Panc1 (cell line): ENCODE results near the gene MYO6. TPM values are rescaled to one million over a fixed set of nuclear protein-coding genes. Genes with fewer than 3 reads are reported as not detected.

Experiments used
- ATAC-seq: fragments of 200-7000 bp; cut with Tn5 transposase; 2 replicates; pipeline ENCODE4 v1.9.1; 2020; ENCODE audit warnings: mild to moderate bottlenecking, moderate library complexity
- BruUV-seq: library from RNA; stranded (reverse); fragments of 400-500 nt; replicated peaks from 2 replicates; lab custom pipeline; 2021; lab: Mats Ljungman, UMichigan
- CTCF ChIA-PET: fragments of 300-600 bp; sonication (Branson Sonifier 250); formaldehyde crosslinking; loops from one replicate; lab custom pipeline; 2022; ENCODE audit warnings: antibody characterized with exemption; lab: Charles Lee
- POLR2A ChIA-PET: fragments of 300-600 bp; sonication (Branson Sonifier 250); formaldehyde crosslinking; loops from one replicate; lab custom pipeline; 2022; ENCODE audit warnings: antibody characterized with exemption; lab: Charles Lee
- DNase-seq: peaks from one replicate; pipeline ENCODE4 v3.0.0-alpha.2; 2010; ENCODE audit warnings: low read depth, low spot score
- H3K27ac ChIP-seq: 2 replicates; pipeline ENCODE4 v1.5.1; 2011; ENCODE audit warnings: mild to moderate bottlenecking, low read length, inconsistent platforms
- H3K27me3 ChIP-seq: fragments of 200-500 bp; sonication (Bioruptor generic); 2 replicates; pipeline ENCODE4 v1.6.0; 2014; ENCODE audit warnings: low read length, inconsistent platforms; ENCODE audit not compliant: control insufficient read depth, insufficient read depth
- H3K36me3 ChIP-seq: fragments of 200-500 bp; sonication (Bioruptor generic); 2 replicates; pipeline ENCODE4 v1.5.1; 2014; ENCODE audit warnings: inconsistent platforms, mild to moderate bottlenecking, low read length, moderate library complexity; ENCODE audit not compliant: control insufficient read depth, insufficient read depth
- H3K4me1 ChIP-seq: 2 replicates; pipeline ENCODE4 v1.5.1; 2011; ENCODE audit warnings: inconsistent platforms, mild to moderate bottlenecking, low read length, moderate library complexity; ENCODE audit not compliant: control insufficient read depth, insufficient read depth
- H3K4me3 ChIP-seq, 2 experiments: 2 replicates each; pipeline ENCODE4 v1.5.1; 2011 to 2012; ENCODE audit warnings: low read depth in 2 of 2, low read length in 2 of 2, mild to moderate bottlenecking in 2 of 2, inconsistent platforms in 1 of 2, moderate library complexity in 1 of 2
- H3K9me3 ChIP-seq: fragments of 200-500 bp; sonication (Bioruptor generic); 2 replicates; pipeline ENCODE4 v1.5.1; 2014; ENCODE audit warnings: low read depth, mild to moderate bottlenecking, inconsistent platforms, low read length, moderate library complexity; ENCODE audit not compliant: control insufficient read depth, insufficient read depth
- POLR2AphosphoS5 ChIP-seq: IDR thresholded peaks from 2 replicates; pipeline ENCODE4 v1.6.1; 2012; ENCODE audit warnings: mild to moderate bottlenecking, low read depth, low read length, moderate library complexity
- SIN3A ChIP-seq: IDR thresholded peaks from 2 replicates; pipeline ENCODE4 v1.6.1; 2012; ENCODE audit warnings: low read depth, mild to moderate bottlenecking, low read length, moderate library complexity, borderline replicate concordance; ENCODE audit not compliant: insufficient read depth
- TCF7L2 ChIP-seq: IDR thresholded peaks from 2 replicates; pipeline ENCODE4 v1.6.1; 2011; ENCODE audit warnings: mild to moderate bottlenecking, low read depth, low read length, inconsistent platforms
- in situ Hi-C: cut with HindIII; loops from 2 replicates; pipeline ENCODE4 v1.10.0; 2016; ENCODE audit warnings: low sequenced_read_pairs, low pct_unique_long_range_greater_than_20kb
- intact Hi-C: fragments of 100-400 bp; cut with micrococcal nuclease; formaldehyde crosslinking; loops from one replicate; pipeline ENCODE4 v1.10.0; 2022; ENCODE audit not compliant: unreplicated experiment
- total RNA-seq: library from RNA; stranded (reverse); gene quantifications from one replicate; pipeline ENCODE4 v1.2.1, GENCODE V29; 2021; ENCODE audit not compliant: unreplicated experiment
- TF ChIP-seq, protein P1 (sequence below), 2 experiments: IDR thresholded peaks; 2 replicates each; pipeline ENCODE4 v1.6.1; 2011 to 2012; ENCODE audit warnings: low read depth in 2 of 2, control low read depth in 1 of 2, low read length in 1 of 2, mild to moderate bottlenecking in 1 of 2, moderate library complexity in 1 of 2; ENCODE audit not compliant: insufficient read depth in 1 of 2
- TF ChIP-seq, protein P2 (sequence below): fragments of 450-650 bp; IDR thresholded peaks from 2 replicates; pipeline ENCODE4 v1.5.1; 2017; ENCODE audit warnings: mild to moderate bottlenecking

MYO6 gene
- total RNA-seq, 1 experiment from 2014 or later: 52.3 TPM

DNA sequence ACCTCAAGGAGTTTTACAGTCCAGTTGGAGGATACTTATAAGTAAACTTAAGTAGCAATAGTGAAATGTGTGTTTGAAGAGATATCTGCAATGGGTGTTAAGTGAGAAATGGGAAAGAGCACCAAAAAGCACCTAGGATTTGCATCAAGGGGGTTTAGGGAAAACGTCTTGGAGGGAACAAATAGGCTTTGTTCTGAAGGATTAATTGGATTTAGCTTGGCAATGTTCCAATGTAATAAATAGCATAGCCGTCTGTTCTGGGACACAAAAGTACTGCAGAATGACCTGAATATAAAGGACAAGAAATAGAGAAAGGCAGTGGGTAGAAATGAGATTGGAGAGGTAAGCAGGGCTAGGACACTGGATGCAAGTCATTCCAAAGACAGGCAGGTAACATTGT lies 2.8 kb upstream of the MYO6 start:
- in situ Hi-C loops (no loop called here), intact Hi-C loops (no loop called here)
- Histone ChIP-seq H3K4me1 (peaks cover 6% of the 10 kb centered on the region), H3K36me3 (no peaks in the 10 kb centered on the region), H3K4me3 (no peak overlapping the region), H3K9me3 (no peaks in the 10 kb centered on the region), H3K27me3 (no peaks in the 10 kb centered on the region; the same call in 1 of the 2 replicates), H3K27ac (no peak overlapping the region)
- ATAC-seq (no peak), DNase-seq (no peak)
- ChIA-PET CTCF (no interaction called here), POLR2A (no interaction called here)
- TF ChIP-seq TCF7L2: no peak
- TF ChIP-seq, protein P1, sequence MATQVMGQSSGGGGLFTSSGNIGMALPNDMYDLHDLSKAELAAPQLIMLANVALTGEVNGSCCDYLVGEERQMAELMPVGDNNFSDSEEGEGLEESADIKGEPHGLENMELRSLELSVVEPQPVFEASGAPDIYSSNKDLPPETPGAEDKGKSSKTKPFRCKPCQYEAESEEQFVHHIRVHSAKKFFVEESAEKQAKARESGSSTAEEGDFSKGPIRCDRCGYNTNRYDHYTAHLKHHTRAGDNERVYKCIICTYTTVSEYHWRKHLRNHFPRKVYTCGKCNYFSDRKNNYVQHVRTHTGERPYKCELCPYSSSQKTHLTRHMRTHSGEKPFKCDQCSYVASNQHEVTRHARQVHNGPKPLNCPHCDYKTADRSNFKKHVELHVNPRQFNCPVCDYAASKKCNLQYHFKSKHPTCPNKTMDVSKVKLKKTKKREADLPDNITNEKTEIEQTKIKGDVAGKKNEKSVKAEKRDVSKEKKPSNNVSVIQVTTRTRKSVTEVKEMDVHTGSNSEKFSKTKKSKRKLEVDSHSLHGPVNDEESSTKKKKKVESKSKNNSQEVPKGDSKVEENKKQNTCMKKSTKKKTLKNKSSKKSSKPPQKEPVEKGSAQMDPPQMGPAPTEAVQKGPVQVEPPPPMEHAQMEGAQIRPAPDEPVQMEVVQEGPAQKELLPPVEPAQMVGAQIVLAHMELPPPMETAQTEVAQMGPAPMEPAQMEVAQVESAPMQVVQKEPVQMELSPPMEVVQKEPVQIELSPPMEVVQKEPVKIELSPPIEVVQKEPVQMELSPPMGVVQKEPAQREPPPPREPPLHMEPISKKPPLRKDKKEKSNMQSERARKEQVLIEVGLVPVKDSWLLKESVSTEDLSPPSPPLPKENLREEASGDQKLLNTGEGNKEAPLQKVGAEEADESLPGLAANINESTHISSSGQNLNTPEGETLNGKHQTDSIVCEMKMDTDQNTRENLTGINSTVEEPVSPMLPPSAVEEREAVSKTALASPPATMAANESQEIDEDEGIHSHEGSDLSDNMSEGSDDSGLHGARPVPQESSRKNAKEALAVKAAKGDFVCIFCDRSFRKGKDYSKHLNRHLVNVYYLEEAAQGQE (IDR thresholded peaks at IDR 0.05; ENCODE audit: insufficient read depth in 1 of 2, low read depth in 2 of 2, low read length in 1 of 2): no peak
- BruUV-seq: no TSS peak

DNA sequence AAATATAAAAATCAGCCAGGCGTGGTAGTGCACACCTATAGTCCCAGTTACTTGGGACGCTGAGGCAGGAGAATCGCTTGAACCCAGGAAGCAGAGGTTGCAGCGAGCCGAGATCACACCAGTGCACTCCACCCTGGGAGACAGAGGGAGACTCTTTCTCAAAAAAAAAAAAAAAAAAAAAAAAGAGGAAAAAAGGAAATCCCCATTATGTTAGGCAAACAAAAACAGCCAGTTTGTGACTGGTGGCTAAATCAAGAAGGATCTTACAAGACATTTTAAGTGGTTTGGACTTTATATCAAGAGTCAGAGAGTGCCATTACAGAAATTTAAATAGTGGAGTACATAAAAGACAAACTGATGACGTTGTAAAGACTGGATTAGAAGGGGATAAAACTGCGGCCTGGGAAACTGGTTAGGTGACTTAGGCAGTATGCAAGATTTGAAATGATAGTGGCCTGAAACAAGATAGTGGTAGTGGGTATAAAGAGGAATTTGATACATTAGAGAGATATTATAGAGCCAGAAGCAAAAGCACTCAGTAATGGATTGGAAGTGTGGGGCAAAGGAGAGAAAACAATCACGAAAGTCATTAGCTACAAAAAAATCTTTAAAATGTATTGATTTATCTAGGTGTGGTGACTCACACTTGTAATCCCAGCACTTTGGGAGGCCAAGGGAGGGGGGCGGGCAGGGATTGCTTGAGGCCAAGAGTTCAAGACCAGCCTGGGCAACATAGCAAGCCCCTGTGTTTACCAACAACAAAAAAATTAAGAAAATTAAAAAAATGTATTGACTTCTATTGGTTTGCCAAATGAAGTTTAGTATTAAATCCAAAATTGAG lies 1.7 kb upstream of the MYO6 start:
- TF ChIP-seq TCF7L2: no peak
- TF ChIP-seq POLR2AphosphoS5: no peak
- TF ChIP-seq, protein P1 (IDR thresholded peaks at IDR 0.05; ENCODE audit: insufficient read depth in 1 of 2, low read depth in 2 of 2, low read length in 1 of 2): no peak
- TF ChIP-seq, protein P2, sequence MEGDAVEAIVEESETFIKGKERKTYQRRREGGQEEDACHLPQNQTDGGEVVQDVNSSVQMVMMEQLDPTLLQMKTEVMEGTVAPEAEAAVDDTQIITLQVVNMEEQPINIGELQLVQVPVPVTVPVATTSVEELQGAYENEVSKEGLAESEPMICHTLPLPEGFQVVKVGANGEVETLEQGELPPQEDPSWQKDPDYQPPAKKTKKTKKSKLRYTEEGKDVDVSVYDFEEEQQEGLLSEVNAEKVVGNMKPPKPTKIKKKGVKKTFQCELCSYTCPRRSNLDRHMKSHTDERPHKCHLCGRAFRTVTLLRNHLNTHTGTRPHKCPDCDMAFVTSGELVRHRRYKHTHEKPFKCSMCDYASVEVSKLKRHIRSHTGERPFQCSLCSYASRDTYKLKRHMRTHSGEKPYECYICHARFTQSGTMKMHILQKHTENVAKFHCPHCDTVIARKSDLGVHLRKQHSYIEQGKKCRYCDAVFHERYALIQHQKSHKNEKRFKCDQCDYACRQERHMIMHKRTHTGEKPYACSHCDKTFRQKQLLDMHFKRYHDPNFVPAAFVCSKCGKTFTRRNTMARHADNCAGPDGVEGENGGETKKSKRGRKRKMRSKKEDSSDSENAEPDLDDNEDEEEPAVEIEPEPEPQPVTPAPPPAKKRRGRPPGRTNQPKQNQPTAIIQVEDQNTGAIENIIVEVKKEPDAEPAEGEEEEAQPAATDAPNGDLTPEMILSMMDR: no peak
- no peak for TF ChIP-seq SIN3A
- Histone ChIP-seq H3K27me3 (no peaks in the 10 kb centered on the region; the same call in 1 of the 2 replicates), H3K4me3 (no peak overlapping the region), H3K36me3 (no peaks in the 10 kb centered on the region), H3K4me1 (peaks cover 16% of the 10 kb centered on the region), H3K27ac (no peak overlapping the region), H3K9me3 (no peaks in the 10 kb centered on the region)
- ChIA-PET POLR2A (no interaction called here), CTCF (no interaction called here)
- DNase-seq (no peak), ATAC-seq (no peak)
- no TSS peak for BruUV-seq
- in situ Hi-C loops (no loop called here), intact Hi-C loops (no loop called here)
